Activated gamma-delta T cell treated with anti-CD3 and anti-CD28 coated beads, Interleukin-2, amount 50 U/mL, for 16 hours (primary cell): ENCODE measurements around the gene USP30.

Experiments used
- DNase-seq: peaks from one replicate; pipeline ENCODE4 v3.0.0-alpha.2; 2020; ENCODE audit warnings: low read depth

The USP30 gene

GRCh38 chr12:109097435-109098182, 45.2 kb downstream of the USP30 start, which contains the start of gene UNG:
TSS of gene UNG (plus strand) at chr12:109097597. CDS start at chr12:109097680, 83 bp downstream.
- DNase-seq, result peak; percentile 97

GRCh38 chr12:109098183-109098604, 45.8 kb downstream of the USP30 start:
- no peak for DNase-seq

- no peak for DNase-seq
These were observed 46.3 kb downstream of the USP30 start for GRCh38 chr12:109098651-109099050.

- DNase-seq, result no peak
These were observed 47.1 kb downstream of the USP30 start for GRCh38 chr12:109099431-109100020.

GRCh38 chr12:109100741-109101140, 48.4 kb downstream of the USP30 start:
- DNase-seq, result no peak

GRCh38 chr12:109102491-109102890, 50.1 kb downstream of the USP30 start:
- DNase-seq, result no peak

- no peak for DNase-seq
These were observed 52.8 kb downstream of the USP30 start for GRCh38 chr12:109105176-109105575.

- DNase-seq, result no peak
These were observed 57.5 kb downstream of the USP30 start for GRCh38 chr12:109109746-109110350.

GRCh38 chr12:109110988-109111495, 58.7 kb downstream of the USP30 start:
- DNase-seq, result peak; percentile 17

- DNase-seq, result no peak
These were observed 60.5 kb downstream of the USP30 start for GRCh38 chr12:109112720-109113465.

- DNase-seq, result no peak
These were observed 61.4 kb downstream of the USP30 start for GRCh38 chr12:109113661-109114321.

- no peak for DNase-seq
These were observed 62.3 kb downstream of the USP30 start for GRCh38 chr12:109114644-109115043.

- no peak for DNase-seq
These were observed 63.0 kb downstream of the USP30 start for GRCh38 chr12:109115404-109115757.

GRCh38 chr12:109115758-109116610, 63.6 kb downstream of the USP30 start, which contains the start of gene ACACB:
TSS of gene ACACB (plus strand) at chr12:109116587. CDS start at chr12:109139406, 22,819 bp downstream.
- no peak for DNase-seq

- DNase-seq, result no peak
These were observed 64.2 kb downstream of the USP30 start for GRCh38 chr12:109116611-109116949.

GRCh38 chr12:109120095-109120494, 67.7 kb downstream of the USP30 start:
- DNase-seq, result no peak

GRCh38 chr12:109120557-109120956, 68.2 kb downstream of the USP30 start:
- no peak for DNase-seq

- DNase-seq, result no peak
These were observed 69.0 kb downstream of the USP30 start for GRCh38 chr12:109121346-109121880.

GRCh38 chr12:109124878-109125648, 72.7 kb downstream of the USP30 start:
- DNase-seq, result no peak

- no peak for DNase-seq
These were observed 73.4 kb downstream of the USP30 start for GRCh38 chr12:109125791-109126190.
